K562 (cell line): ENCODE data around the gene LGALS8. TPM values are rescaled to one million over a fixed set of nuclear protein-coding genes. Genes with fewer than 3 reads are reported as not detected.

Experiments
- ARID1B ChIP-seq: fragments of 450-650 bp; IDR thresholded peaks from 2 replicates; pipeline ENCODE4 v1.6.1; 2016; ENCODE audit warnings: antibody characterized with exemption, mild to moderate bottlenecking, inconsistent platforms
- CBFA2T3 ChIP-seq: fragments of 450-650 bp; IDR thresholded peaks from 2 replicates; pipeline ENCODE4 v1.6.1; 2017
- DDX20 ChIP-seq: fragments of 450-650 bp; IDR thresholded peaks from 2 replicates; pipeline ENCODE4 v1.6.1; 2016; ENCODE audit warnings: missing genetic modification characterization, low read depth, mild to moderate bottlenecking, missing compliant biosample characterization, moderate library complexity
- E2F4 ChIP-seq: sonication (generic); formaldehyde crosslinking; IDR thresholded peaks from 2 replicates; pipeline ENCODE4 v1.8.0; 2022; ENCODE audit warnings: mild to moderate bottlenecking, low read depth, missing genetic modification reagents
- ETV1 ChIP-seq: fragments of 450-650 bp; conservative IDR thresholded peaks from 2 replicates; pipeline ENCODE4 v1.6.1; 2016; ENCODE audit warnings: missing genetic modification characterization, control low read depth, low read depth, missing compliant biosample characterization
- HDAC8 ChIP-seq: fragments of 450-650 bp; IDR thresholded peaks from 2 replicates; pipeline ENCODE4 v1.6.1; 2016; ENCODE audit warnings: mild to moderate bottlenecking, missing genetic modification characterization, moderate library complexity, missing compliant biosample characterization
- NCOR1 ChIP-seq: fragments of 450-650 bp; IDR thresholded peaks from 2 replicates; pipeline ENCODE4 v1.6.1; 2016; ENCODE audit warnings: mild to moderate bottlenecking, moderate library complexity
- RFX1 ChIP-seq: fragments of 450-650 bp; IDR thresholded peaks from 2 replicates; pipeline ENCODE4 v1.6.1; 2016; ENCODE audit warnings: mild to moderate bottlenecking, moderate library complexity
- SMARCA4 ChIP-seq: fragments of 450-650 bp; IDR thresholded peaks from 2 replicates; pipeline ENCODE4 v1.6.1; 2016
- SRSF1 ChIP-seq: fragments of 200-400 bp; formaldehyde crosslinking; IDR thresholded peaks from 2 replicates; pipeline ENCODE4 v1.6.1; 2017; ENCODE audit warnings: mild to moderate bottlenecking, low read depth, low read length, moderate library complexity
- TAF15 ChIP-seq: fragments of 200-400 bp; formaldehyde crosslinking; IDR thresholded peaks from 2 replicates; pipeline ENCODE4 v1.6.1; 2017; ENCODE audit warnings: mild to moderate bottlenecking, low read depth, low read length, moderate library complexity
- TAF9B ChIP-seq: fragments of 450-650 bp; IDR thresholded peaks from 2 replicates; pipeline ENCODE4 v1.6.1; 2018; ENCODE audit warnings: mild to moderate bottlenecking; ENCODE audit not compliant: partially characterized antibody
- TCF3 ChIP-seq: sonication (generic); formaldehyde crosslinking; IDR thresholded peaks from 2 replicates; pipeline ENCODE4 v1.4.0; 2020; ENCODE audit warnings: mild to moderate bottlenecking, missing genetic modification reagents
- U2AF1 ChIP-seq: fragments of 200-400 bp; formaldehyde crosslinking; optimal IDR thresholded peaks from 2 replicates; pipeline ENCODE3; 2017; ENCODE audit warnings: mild to moderate bottlenecking, low read depth, low read length, moderate library complexity
- ZBTB33 ChIP-seq: sonication (generic); formaldehyde crosslinking; IDR thresholded peaks from 2 replicates; pipeline ENCODE4 v1.8.1; 2023; ENCODE audit warnings: mild to moderate bottlenecking, missing genetic modification reagents
- ZFP30 ChIP-seq: fragments of 250-450 bp; sonication (Bioruptor Pico); IDR thresholded peaks from 2 replicates; pipeline ENCODE4 v1.8.0; 2022; ENCODE audit warnings: moderate library complexity, mild to moderate bottlenecking, inconsistent platforms, borderline replicate concordance
- ZNF217 ChIP-seq: sonication (generic); formaldehyde crosslinking; IDR thresholded peaks from 2 replicates; pipeline ENCODE4 v1.8.0; 2022; ENCODE audit warnings: mild to moderate bottlenecking, missing genetic modification reagents
- ZNF232 ChIP-seq: sonication (generic); formaldehyde crosslinking; IDR thresholded peaks from 2 replicates; pipeline ENCODE4 v1.8.0; 2022; ENCODE audit warnings: mild to moderate bottlenecking, missing genetic modification reagents
- ZNF274 ChIP-seq: IDR thresholded peaks from 2 replicates; pipeline ENCODE4 v1.6.1; 2011; ENCODE audit warnings: low read depth, mild to moderate bottlenecking, low read length, moderate library complexity, borderline replicate concordance
- ZNF408 ChIP-seq: fragments of 250-450 bp; sonication (Bioruptor Pico); IDR thresholded peaks from 2 replicates; pipeline ENCODE4 v1.4.0; 2020; ENCODE audit warnings: low read depth, mild to moderate bottlenecking, moderate library complexity
- ZNF511 ChIP-seq: sonication (generic); formaldehyde crosslinking; IDR thresholded peaks from 2 replicates; pipeline ENCODE4 v1.8.0; 2022; ENCODE audit warnings: mild to moderate bottlenecking, missing genetic modification reagents
- ZNF551 ChIP-seq: fragments of 250-450 bp; sonication (Bioruptor Pico); IDR thresholded peaks from 2 replicates; pipeline ENCODE4 v1.5.0; 2021; ENCODE audit warnings: mild to moderate bottlenecking, moderate library complexity
- polyA plus RNA-seq, 8 experiments: library from polyadenylated mRNA; depleted of rRNA in 4 of 8; stranded (reverse) in 5 of 8; unstranded in 3 of 8; fragments of >200 nt; fragmentation: Nextera tagmentation in 2 of 8; fragmentation: Illumina TruSeq in 1 of 8; extraction: Ambion mirVana in 2 of 8; extraction: Trizol in 1 of 8; gene quantifications; 2 replicates each; pipeline versions ENCODE4 v1.2.1 to v1.2.3, GENCODE V29; 2011 to 2014; ENCODE audit warnings: inconsistent platforms in 1 of 8, missing spikeins in 1 of 8
- total RNA-seq, 7 experiments: library from RNA; depleted of rRNA in 6 of 7; stranded (reverse); fragments of >200 nt in 6 of 7; fragmentation: Illumina TruSeq in 2 of 7; extraction: Trizol in 2 of 7; gene quantifications; 2 replicates each; pipeline versions ENCODE4 v1.2.1 to v1.2.3, GENCODE V29; 2011 to 2021; ENCODE audit warnings: low replicate concordance in 1 of 7

The LGALS8 gene
- total and polyA plus RNA-seq, 9 of the 15 experiments (the other 6 are each of a cell fraction or from before 2014, with no cell fraction given): 57.4 to 87.7 (median 70.3) TPM

GRCh38 chr1:236550961-236551851 is 27.4 kb downstream of the LGALS8 start (continued):
- no peak for TF ChIP-seq E2F4 (CRISPR knock-in tag)
- TF ChIP-seq ZNF408 (CRISPR knock-in tag): no peak
- TF ChIP-seq ZNF551 (CRISPR knock-in tag): peak; percentile 26; the same call in 1 of the 2 replicates
- TF ChIP-seq ZNF232 (CRISPR knock-in tag): no peak
- no peak for TF ChIP-seq HDAC8 (tag)
- TF ChIP-seq SRSF1: no peak
- no peak for TF ChIP-seq ZNF274
- TF ChIP-seq SMARCA4: peak; percentile 26; the same call in 1 of the 2 replicates
- no peak for TF ChIP-seq NCOR1
- TF ChIP-seq RFX1: no peak
- TF ChIP-seq TCF3 (CRISPR knock-in tag): no peak
- peak; percentile 22; the same call in 1 of the 2 replicates for TF ChIP-seq CBFA2T3
- TF ChIP-seq ZBTB33 (CRISPR knock-in tag): peak; percentile 87
- no peak for TF ChIP-seq ZFP30 (CRISPR knock-in tag)
- no peak for TF ChIP-seq TAF9B
- TF ChIP-seq ARID1B: peak; percentile 46; the same call in 1 of the 2 replicates
- peak; percentile 41; the same call in 1 of the 2 replicates for TF ChIP-seq ETV1 (tag)
- no peak for TF ChIP-seq ZNF511
- TF ChIP-seq DDX20 (tag): no peak
- no peak for TF ChIP-seq ZNF217 (CRISPR knock-in tag)
- no peak for TF ChIP-seq TAF15
- TF ChIP-seq U2AF1: no peak
